Measurements from ENCODE around the gene DCAF6. TPM values are rescaled to one million over a fixed set of nuclear protein-coding genes. Genes with fewer than 3 reads are reported as not detected.
A peak's percentile ranks its signal among the peaks of the same experiment; 100 is the strongest.

Gene DCAF6
- total and polyA plus RNA-seq, 4 donors: 19.7 to 120 (median 28.2) TPM

- WGBS, 2 donors: 65 to 74% methylated on average over 1 of the region's 1 CpG
- no peaks in the 10 kb centered on the region for H3K9me3 ChIP-seq (ENCODE audit: control insufficient read depth in 4 of 4, insufficient read depth in 3 of 4, low read length in 3 of 4)
- no peak for ATAC-seq (ENCODE audit: insufficient read depth, low FRiP score)
Observed at GRCh38 chr1:168032029-168032428, 95.5 kb downstream of the DCAF6 start.

GRCh38 chr1:168035345-168035744, 98.9 kb downstream of the DCAF6 start:
- no peak overlapping the region for H3K9ac ChIP-seq (ENCODE audit: insufficient read depth in 1 of 2, low read length in 2 of 2)

More at GRCh38 chr1:168032029-168032428, 95.5 kb downstream of the DCAF6 start:
- TF ChIP-seq CTCF (IDR thresholded peaks at IDR 0.05; ENCODE audit: control extremely low read depth, extremely low read depth): no peak
- DNase-seq: peak in 1 of 3 donors; percentile 27
- H3K36me3 ChIP-seq (ENCODE audit: control insufficient read depth in 4 of 4, insufficient read depth in 4 of 4, low read length in 4 of 4): peaks cover 0 to 2% (median under 1%) of the 10 kb centered on the region in 4 donors
- H3K4me3 ChIP-seq: no peak overlapping the region
- H3K27me3 ChIP-seq (ENCODE audit: control insufficient read depth in 3 of 3, insufficient read depth in 3 of 3, low read length in 2 of 3): no peaks in the 10 kb centered on the region
- H3K4me1 ChIP-seq (ENCODE audit: control insufficient read depth in 5 of 5, insufficient read depth in 5 of 5, low read length in 5 of 5): peaks cover 0 to 10% (median 0%) of the 10 kb centered on the region in 5 donors
- peak overlapping the region in 1 of 2 donors; percentile 10 for H3K9ac ChIP-seq (ENCODE audit: insufficient read depth in 1 of 2, low read length in 2 of 2)
- no peak overlapping the region for H3K27ac ChIP-seq (ENCODE audit: low read depth in 1 of 2, low read length in 1 of 2)

DNA sequence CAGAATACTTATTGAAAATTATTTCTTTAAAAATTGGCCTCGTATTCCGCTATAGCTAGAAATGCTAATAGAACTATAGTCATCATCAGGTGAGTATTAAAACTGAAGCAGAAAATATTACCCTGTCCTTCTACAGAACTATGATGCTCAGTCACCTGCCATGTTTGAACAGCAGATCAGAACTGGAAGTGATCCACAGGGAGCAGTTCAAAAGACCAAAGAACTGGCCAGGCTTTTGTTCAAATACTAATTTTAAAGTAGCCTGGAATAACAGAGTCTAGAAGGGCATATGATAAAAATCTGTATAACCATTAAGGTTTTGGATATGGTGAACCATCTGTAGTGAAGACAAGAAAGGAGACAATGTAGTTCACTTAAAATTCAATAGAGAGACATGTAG, 105.9 kb downstream of the DCAF6 start:
- Histone ChIP-seq H3K4me3 (no peak overlapping the region), H3K27ac (ENCODE audit: low read depth in 1 of 2, low read length in 1 of 2) (no peak overlapping the region), H3K9me3 (ENCODE audit: control insufficient read depth in 4 of 4, insufficient read depth in 3 of 4, low read length in 3 of 4) (peaks cover 0 to 5% (median 0%) of the 10 kb centered on the region in 4 donors), H3K9ac (ENCODE audit: insufficient read depth in 1 of 2, low read length in 2 of 2) (no peak overlapping the region), H3K4me1 (ENCODE audit: control insufficient read depth in 5 of 5, insufficient read depth in 5 of 5, low read length in 5 of 5) (peaks cover 0 to 4% (median 0%) of the 10 kb centered on the region in 5 donors), H3K27me3 (ENCODE audit: control insufficient read depth in 3 of 3, insufficient read depth in 3 of 3, low read length in 2 of 3) (no peaks in the 10 kb centered on the region), H3K36me3 (ENCODE audit: control insufficient read depth in 4 of 4, insufficient read depth in 4 of 4, low read length in 4 of 4) (peaks cover 2 to 25% (median 10%) of the 10 kb centered on the region in 4 donors)
- WGBS, 2 donors: 98 to 99% methylated on average over 2 of the region's 2 CpGs
- no peak for TF ChIP-seq CTCF (IDR thresholded peaks at IDR 0.05; ENCODE audit: control extremely low read depth, extremely low read depth)
- DNase-seq (no peak), ATAC-seq (ENCODE audit: insufficient read depth, low FRiP score) (no peak)

More at GRCh38 chr1:168035345-168035744, 98.9 kb downstream of the DCAF6 start:
- Histone ChIP-seq H3K9me3 (ENCODE audit: control insufficient read depth in 4 of 4, insufficient read depth in 3 of 4, low read length in 3 of 4) (no peaks in the 10 kb centered on the region), H3K27me3 (ENCODE audit: control insufficient read depth in 3 of 3, insufficient read depth in 3 of 3, low read length in 2 of 3) (no peaks in the 10 kb centered on the region), H3K27ac (ENCODE audit: low read depth in 1 of 2, low read length in 1 of 2) (no peak overlapping the region), H3K4me1 (ENCODE audit: control insufficient read depth in 5 of 5, insufficient read depth in 5 of 5, low read length in 5 of 5) (peaks cover 0 to 10% (median 0%) of the 10 kb centered on the region in 5 donors), H3K4me3 (no peak overlapping the region), H3K36me3 (ENCODE audit: control insufficient read depth in 4 of 4, insufficient read depth in 4 of 4, low read length in 4 of 4) (peaks cover 0 to 4% (median 0%) of the 10 kb centered on the region in 4 donors)
- TF ChIP-seq CTCF (IDR thresholded peaks at IDR 0.05; ENCODE audit: control extremely low read depth, extremely low read depth): no peak
- WGBS, 2 donors: 89 to 93% methylated on average over 5 of the region's 5 CpGs
- ATAC-seq (ENCODE audit: insufficient read depth, low FRiP score) (no peak), DNase-seq (no peak)

GRCh38 chr1:168045311-168045710, 108.8 kb downstream of the DCAF6 start:
- Histone ChIP-seq H3K27ac (ENCODE audit: low read depth in 1 of 2, low read length in 1 of 2) (no peak overlapping the region), H3K9ac (ENCODE audit: insufficient read depth in 1 of 2, low read length in 2 of 2) (no peak overlapping the region), H3K36me3 (ENCODE audit: control insufficient read depth in 4 of 4, insufficient read depth in 4 of 4, low read length in 4 of 4) (peaks cover 2 to 21% (median 12%) of the 10 kb centered on the region in 4 donors), H3K4me3 (no peak overlapping the region), H3K27me3 (ENCODE audit: control insufficient read depth in 3 of 3, insufficient read depth in 3 of 3, low read length in 2 of 3) (no peaks in the 10 kb centered on the region), H3K9me3 (ENCODE audit: control insufficient read depth in 4 of 4, insufficient read depth in 3 of 4, low read length in 3 of 4) (peaks cover 0 to 5% (median 0%) of the 10 kb centered on the region in 4 donors), H3K4me1 (ENCODE audit: control insufficient read depth in 5 of 5, insufficient read depth in 5 of 5, low read length in 5 of 5) (peaks cover 0 to 4% (median 0%) of the 10 kb centered on the region in 5 donors)
- DNase-seq (no peak), ATAC-seq (ENCODE audit: insufficient read depth, low FRiP score) (no peak)
- no peak for TF ChIP-seq CTCF (IDR thresholded peaks at IDR 0.05; ENCODE audit: control extremely low read depth, extremely low read depth)
- WGBS, 2 donors: 91 to 93% methylated on average over 1 of the region's 1 CpG

Measured in lung (tissue), 12 donors.